Astrocyte (in vitro differentiated cells and primary cell): ENCODE results near the gene NEURL3. TPM values are rescaled to one million over a fixed set of nuclear protein-coding genes. Genes with fewer than 3 reads are reported as not detected.

Source experiments
- DNase-seq: peaks from one replicate; pipeline ENCODE4 v3.0.0-alpha.2; 2010; ENCODE audit warnings: low read depth
- FAIRE-seq: peaks from 2 replicates; lab custom pipeline; 2011; peaks lifted over from hg19 to GRCh38; lab: Jason Lieb, UNC
- H2AFZ ChIP-seq: 2 replicates; pipeline ENCODE4 v1.6.0; 2012; ENCODE audit warnings: low read depth, low read length, inconsistent platforms
- H3K27ac ChIP-seq: 2 replicates; pipeline ENCODE4 v1.5.1; 2011; ENCODE audit warnings: low read depth, low read length, inconsistent platforms
- H3K27me3 ChIP-seq: 2 replicates; pipeline ENCODE4 v1.6.0; 2011; ENCODE audit warnings: low read length, inconsistent platforms; ENCODE audit not compliant: insufficient read depth
- H3K36me3 ChIP-seq: 2 replicates; pipeline ENCODE4 v1.5.1; 2011; ENCODE audit warnings: low read length, inconsistent platforms; ENCODE audit not compliant: insufficient read depth
- H3K4me1 ChIP-seq: 2 replicates; pipeline ENCODE4 v1.5.1; 2011; ENCODE audit warnings: low read length, inconsistent platforms; ENCODE audit not compliant: insufficient read depth
- H3K4me2 ChIP-seq: 2 replicates; pipeline ENCODE4 v1.6.0; 2012; ENCODE audit warnings: low read length, inconsistent platforms
- H3K4me3 ChIP-seq: 2 replicates; pipeline ENCODE4 v1.5.1; 2011; ENCODE audit warnings: low read depth, mild to moderate bottlenecking, low read length, inconsistent platforms; ENCODE audit not compliant: insufficient read depth
- H3K79me2 ChIP-seq: 2 replicates; pipeline ENCODE4 v1.6.0; 2012; ENCODE audit warnings: mild to moderate bottlenecking, low read length, inconsistent platforms; ENCODE audit not compliant: insufficient read depth
- H3K9ac ChIP-seq: 2 replicates; pipeline ENCODE4 v1.6.0; 2012; ENCODE audit warnings: mild to moderate bottlenecking, low read length, inconsistent platforms
- H3K9me3 ChIP-seq: 2 replicates; pipeline ENCODE4 v1.5.1; 2012; ENCODE audit warnings: low read depth, mild to moderate bottlenecking, low read length, inconsistent platforms; ENCODE audit not compliant: insufficient read depth
- H4K20me1 ChIP-seq: 2 replicates; pipeline ENCODE4 v1.6.0; 2012; ENCODE audit warnings: low read length, inconsistent platforms; ENCODE audit not compliant: insufficient read depth
- H3K27ac Mint-ChIP-seq: one replicate; pipeline ENCODE4 v1.8.0; 2021; ENCODE audit warnings: mild to moderate bottlenecking, mixed read lengths; ENCODE audit not compliant: unreplicated experiment
- H3K27me3 Mint-ChIP-seq: one replicate; pipeline ENCODE4 v1.8.0; 2021; ENCODE audit warnings: low read depth, mixed read lengths; ENCODE audit not compliant: unreplicated experiment
- H3K36me3 Mint-ChIP-seq: one replicate; pipeline ENCODE4 v1.8.0; 2021; ENCODE audit warnings: low read depth, mixed read lengths; ENCODE audit not compliant: unreplicated experiment
- H3K4me1 Mint-ChIP-seq: one replicate; pipeline ENCODE4 v1.8.0; 2021; ENCODE audit warnings: low read depth, mixed read lengths; ENCODE audit not compliant: unreplicated experiment
- H3K4me3 Mint-ChIP-seq: one replicate; pipeline ENCODE4 v1.8.0; 2021; ENCODE audit warnings: mild to moderate bottlenecking, moderate library complexity, mixed read lengths; ENCODE audit not compliant: unreplicated experiment
- H3K9me3 Mint-ChIP-seq: one replicate; pipeline ENCODE4 v1.8.0; 2021; ENCODE audit warnings: mild to moderate bottlenecking, mixed read lengths; ENCODE audit not compliant: unreplicated experiment
- EZH2 ChIP-seq: IDR thresholded peaks from 2 replicates; pipeline ENCODE4 v1.6.1; 2012; ENCODE audit warnings: mild to moderate bottlenecking, low read length, inconsistent platforms; ENCODE audit not compliant: insufficient read depth
- total RNA-seq: library from RNA; stranded (reverse); gene quantifications from 2 replicates; pipeline ENCODE4 v1.2.1, GENCODE V29; 2021
- TF ChIP-seq, protein P1 (sequence below): IDR thresholded peaks from 2 replicates; pipeline ENCODE4 v1.5.1; 2011; ENCODE audit warnings: low read depth, mild to moderate bottlenecking, inconsistent platforms, low read length, moderate library complexity; ENCODE audit not compliant: insufficient read depth

NEURL3 gene
- total RNA-seq, 1 donor from 2014 or later: 0.34 TPM

DNA sequence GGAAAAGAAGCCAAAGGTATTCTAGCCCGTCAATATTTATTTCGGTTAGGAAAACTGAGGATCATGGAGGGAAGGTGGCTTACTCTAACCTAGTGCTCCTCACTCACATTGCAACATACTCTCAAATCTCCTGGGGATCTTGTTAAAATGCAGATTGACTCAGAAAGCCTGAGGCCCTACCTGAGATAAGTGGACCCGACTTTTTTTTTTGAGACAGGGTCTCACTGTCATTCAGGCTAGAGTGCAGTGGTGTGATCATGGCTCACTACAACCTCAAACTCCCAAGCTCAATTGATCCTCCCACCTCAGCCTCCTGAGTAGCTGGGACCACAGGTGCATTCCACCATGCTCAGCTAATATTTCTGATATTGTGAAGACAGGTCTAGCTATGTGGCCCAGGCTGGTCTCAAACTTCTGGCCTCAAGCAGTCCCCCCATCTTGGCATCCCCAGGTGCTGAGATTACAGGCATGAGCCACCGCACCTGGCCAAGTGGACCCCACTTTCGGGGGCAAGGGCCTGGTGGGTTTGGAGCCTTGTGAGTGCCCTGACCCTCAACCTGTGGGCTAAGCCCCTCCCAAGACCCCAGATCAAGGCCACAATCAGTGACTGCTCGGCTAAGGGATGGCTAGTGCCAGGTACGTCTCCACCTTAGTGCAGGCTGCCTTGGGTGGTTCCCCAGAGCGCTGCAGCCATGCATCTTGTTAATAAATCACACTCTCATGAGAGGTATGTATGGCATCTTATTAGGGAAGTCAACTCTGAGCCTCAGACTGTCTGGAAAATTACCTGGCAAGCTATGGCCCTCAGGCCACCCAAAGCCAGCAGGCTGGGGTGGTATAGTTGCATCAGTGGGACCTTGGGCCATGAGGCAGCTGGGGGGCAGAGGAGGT, 1.1 kb upstream of the NEURL3 start:
- H3K27me3 Mint-ChIP-seq: peaks cover 17% of the 10 kb centered on the region
- Histone ChIP-seq H3K27ac (no peak overlapping the region), H2AFZ (no peak overlapping the region)

DNA sequence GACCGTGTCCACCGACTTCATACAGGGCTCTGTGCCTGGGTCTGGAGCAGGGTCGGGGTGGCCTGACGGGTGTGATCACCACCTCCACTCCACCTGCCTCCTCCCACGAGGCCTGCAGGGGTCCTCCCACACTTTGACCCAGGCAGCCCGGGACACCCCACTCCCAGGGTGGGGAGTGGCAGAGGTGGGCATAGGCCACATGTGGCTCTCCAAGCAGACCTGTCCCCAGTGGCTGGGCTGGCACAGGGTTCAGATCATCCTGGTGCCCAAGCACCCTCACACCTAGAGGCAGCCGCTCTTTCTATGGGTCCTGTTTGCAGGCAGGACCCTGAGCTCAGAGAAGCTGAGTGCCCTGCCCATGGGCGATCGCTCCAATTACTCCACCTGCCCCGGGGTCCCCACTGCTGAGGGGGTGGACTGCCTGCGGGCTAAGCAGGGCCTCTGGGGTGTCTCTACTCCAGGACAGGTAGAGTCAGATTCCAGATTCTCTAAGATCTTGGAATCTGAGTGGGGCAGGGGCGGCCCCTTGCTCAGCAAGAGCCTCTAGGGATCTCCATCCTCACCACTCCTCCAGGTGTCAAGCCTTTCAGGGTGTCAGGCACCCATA, 1.4 kb downstream of the NEURL3 start:
- Histone ChIP-seq H3K4me2 (no peak overlapping the region), H3K9ac (no peak overlapping the region), H3K79me2 (no peaks in the 10 kb centered on the region), H3K9me3 (no peaks in the 10 kb centered on the region), H3K36me3 (no peaks in the 10 kb centered on the region), H3K27me3 (peaks cover 24% of the 10 kb centered on the region), H3K27ac (no peak overlapping the region), H4K20me1 (no peaks in the 10 kb centered on the region), H2AFZ (no peak overlapping the region), H3K4me1 (peaks cover 11% of the 10 kb centered on the region), H3K4me3 (no peak overlapping the region)
- Mint-ChIP-seq H3K36me3 (no peaks in the 10 kb centered on the region), H3K4me1 (peaks cover 10% of the 10 kb centered on the region), H3K9me3 (no peaks in the 10 kb centered on the region), H3K27ac (no peak overlapping the region), H3K27me3 (peaks cover 17% of the 10 kb centered on the region), H3K4me3 (no peak overlapping the region)
- TF ChIP-seq, protein P1, sequence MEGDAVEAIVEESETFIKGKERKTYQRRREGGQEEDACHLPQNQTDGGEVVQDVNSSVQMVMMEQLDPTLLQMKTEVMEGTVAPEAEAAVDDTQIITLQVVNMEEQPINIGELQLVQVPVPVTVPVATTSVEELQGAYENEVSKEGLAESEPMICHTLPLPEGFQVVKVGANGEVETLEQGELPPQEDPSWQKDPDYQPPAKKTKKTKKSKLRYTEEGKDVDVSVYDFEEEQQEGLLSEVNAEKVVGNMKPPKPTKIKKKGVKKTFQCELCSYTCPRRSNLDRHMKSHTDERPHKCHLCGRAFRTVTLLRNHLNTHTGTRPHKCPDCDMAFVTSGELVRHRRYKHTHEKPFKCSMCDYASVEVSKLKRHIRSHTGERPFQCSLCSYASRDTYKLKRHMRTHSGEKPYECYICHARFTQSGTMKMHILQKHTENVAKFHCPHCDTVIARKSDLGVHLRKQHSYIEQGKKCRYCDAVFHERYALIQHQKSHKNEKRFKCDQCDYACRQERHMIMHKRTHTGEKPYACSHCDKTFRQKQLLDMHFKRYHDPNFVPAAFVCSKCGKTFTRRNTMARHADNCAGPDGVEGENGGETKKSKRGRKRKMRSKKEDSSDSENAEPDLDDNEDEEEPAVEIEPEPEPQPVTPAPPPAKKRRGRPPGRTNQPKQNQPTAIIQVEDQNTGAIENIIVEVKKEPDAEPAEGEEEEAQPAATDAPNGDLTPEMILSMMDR: no peak
- no peak for TF ChIP-seq EZH2
- DNase-seq: no peak
- no peak for FAIRE-seq

More for the DNA sequence above, 1.1 kb upstream of the NEURL3 start:
- no peak overlapping the region for H3K27ac Mint-ChIP-seq
- no peaks in the 10 kb centered on the region for H3K36me3 Mint-ChIP-seq
- peaks cover 12% of the 10 kb centered on the region for H3K4me1 Mint-ChIP-seq
- no peak overlapping the region for H3K4me2 ChIP-seq
- H3K9me3 Mint-ChIP-seq: no peaks in the 10 kb centered on the region
- H4K20me1 ChIP-seq: no peaks in the 10 kb centered on the region
- FAIRE-seq (no peak), DNase-seq (no peak)
- H3K9me3 ChIP-seq: no peaks in the 10 kb centered on the region
- H3K79me2 ChIP-seq: no peaks in the 10 kb centered on the region
- no peak overlapping the region for H3K4me3 ChIP-seq
- peaks cover 11% of the 10 kb centered on the region for H3K27me3 ChIP-seq
- no peak overlapping the region for H3K9ac ChIP-seq
- H3K36me3 ChIP-seq: no peaks in the 10 kb centered on the region
- no peak overlapping the region for H3K4me3 Mint-ChIP-seq
- peaks cover 11% of the 10 kb centered on the region for H3K4me1 ChIP-seq
- no peak for TF ChIP-seq EZH2
- TF ChIP-seq, protein P1: no peak
